Smooth muscle cell (in vitro differentiated cells): ENCODE measurements around the gene RFX4. TPM values are rescaled to one million over a fixed set of nuclear protein-coding genes. Genes with fewer than 3 reads are reported as not detected.

Experiments used
- DNase-seq: peaks from one replicate; lab custom pipeline; 2025; ENCODE audit not compliant: unreplicated experiment; lab: John Stamatoyannopoulos, UW
- H2AFZ ChIP-seq: fragments of 200-600 bp; sonication (generic); 2 replicates; pipeline ENCODE4 v1.6.0; 2016; ENCODE audit warnings: antibody characterized with exemption, low read depth, mild to moderate bottlenecking
- H3F3A ChIP-seq: fragments of 200-600 bp; sonication (generic); 2 replicates; pipeline ENCODE4 v1.6.0; 2017; ENCODE audit warnings: antibody characterized with exemption, low read depth
- H3K27ac ChIP-seq: fragments of 200-600 bp; sonication (generic); 2 replicates; pipeline ENCODE4 v1.5.1; 2016; ENCODE audit warnings: low read depth, mild to moderate bottlenecking
- H3K27me3 ChIP-seq: fragments of 200-600 bp; sonication (generic); 2 replicates; pipeline ENCODE4 v1.6.1; 2016; ENCODE audit warnings: low read depth, mild to moderate bottlenecking
- H3K36me3 ChIP-seq: fragments of 200-600 bp; sonication (generic); 2 replicates; pipeline ENCODE4 v1.5.1; 2016; ENCODE audit warnings: low read depth
- H3K4me1 ChIP-seq: fragments of 200-600 bp; sonication (generic); 2 replicates; pipeline ENCODE4 v1.5.1; 2016; ENCODE audit warnings: low read depth
- H3K4me2 ChIP-seq: fragments of 200-600 bp; sonication (generic); 2 replicates; pipeline ENCODE4 v1.6.0; 2016; ENCODE audit warnings: mild to moderate bottlenecking
- H3K4me3 ChIP-seq: fragments of 200-600 bp; sonication (generic); 2 replicates; pipeline ENCODE4 v1.5.1; 2016; ENCODE audit warnings: mild to moderate bottlenecking
- H3K79me2 ChIP-seq: fragments of 200-600 bp; sonication (generic); 2 replicates; pipeline ENCODE4 v1.6.0; 2016; ENCODE audit warnings: low read depth, mild to moderate bottlenecking
- H3K9ac ChIP-seq: fragments of 200-600 bp; sonication (generic); 2 replicates; pipeline ENCODE4 v1.6.0; 2016; ENCODE audit warnings: low read depth
- H3K9me3 ChIP-seq: fragments of 200-600 bp; sonication (generic); replicated peaks from 2 replicates; pipeline ENCODE4 v1.5.1; 2016; ENCODE audit warnings: low read depth
- H4K20me1 ChIP-seq: fragments of 200-600 bp; sonication (generic); 2 replicates; pipeline ENCODE4 v1.6.0; 2016; ENCODE audit warnings: low read depth
- CTCF ChIP-seq: fragments of 200-600 bp; sonication (generic); IDR thresholded peaks from 2 replicates; pipeline ENCODE4 v1.5.1; 2017; ENCODE audit warnings: borderline replicate concordance, mild to moderate bottlenecking, antibody characterized with exemption; ENCODE audit not compliant: insufficient read depth, poor library complexity, severe bottlenecking
- WGBS: methylation state at CpG from one replicate; pipeline ENCODE4 v1.1.7; 2016; ENCODE audit warnings: low lambda C conversion rate; 5-methylcytosine and 5-hydroxymethylcytosine counted together
- polyA plus RNA-seq: library from polyadenylated mRNA; unstranded; fragments of >200 nt; fragmentation: Nextera tagmentation; extraction: Ambion mirVana; gene quantifications from 2 replicates; pipeline ENCODE4 v1.2.1, GENCODE V29; 2016
- total RNA-seq: library from RNA; depleted of rRNA; stranded (reverse); fragments of >200 nt; gene quantifications from 2 replicates; pipeline ENCODE4 v1.2.3, GENCODE V29; 2014

RFX4 gene
- total and polyA plus RNA-seq, 2 experiments from 2014 or later = not detected

- H2AFZ ChIP-seq = no peak overlapping the region
- no peak for DNase-seq
- H3K9ac ChIP-seq = no peak overlapping the region
- no peak for TF ChIP-seq CTCF
- no peaks in the 10 kb centered on the region for H3K79me2 ChIP-seq
- H4K20me1 ChIP-seq = no peaks in the 10 kb centered on the region
- H3K4me2 ChIP-seq = no peak overlapping the region
- no peaks in the 10 kb centered on the region for H3K9me3 ChIP-seq
- H3K36me3 ChIP-seq = no peaks in the 10 kb centered on the region
- no peaks in the 10 kb centered on the region for H3F3A ChIP-seq
- H3K4me1 ChIP-seq = no peaks in the 10 kb centered on the region
- peaks cover 7% of the 10 kb centered on the region for H3K27me3 ChIP-seq
- H3K4me3 ChIP-seq = no peak overlapping the region
- H3K27ac ChIP-seq = no peak overlapping the region
- WGBS = 84% methylated on average over 2 of the region's 2 CpGs
These were observed 49.0 kb downstream of the RFX4 start for GRCh38 chr12:106631797-106632196.

- DNase-seq = no peak
- Histone ChIP-seq H3K4me1 (no peaks in the 10 kb centered on the region), H3K9me3 (no peaks in the 10 kb centered on the region), H4K20me1 (no peaks in the 10 kb centered on the region), H3K27ac (no peak overlapping the region), H3K4me3 (no peak overlapping the region), H3K36me3 (no peaks in the 10 kb centered on the region), H3K27me3 (peaks cover 7% of the 10 kb centered on the region), H2AFZ (no peak overlapping the region), H3K79me2 (no peaks in the 10 kb centered on the region), H3K4me2 (peak overlapping the region; percentile 36), H3K9ac (no peak overlapping the region), H3F3A (no peaks in the 10 kb centered on the region)
- TF ChIP-seq CTCF = no peak
- 69% methylated on average over 7 of the region's 7 CpGs for WGBS
These were observed 50.1 kb downstream of the RFX4 start for GRCh38 chr12:106632797-106633450.

- Histone ChIP-seq H3K4me2 (peak overlapping the region; percentile 36), H4K20me1 (no peaks in the 10 kb centered on the region), H3K4me1 (no peaks in the 10 kb centered on the region), H3K9ac (no peak overlapping the region), H3K36me3 (no peaks in the 10 kb centered on the region), H3K79me2 (no peaks in the 10 kb centered on the region), H3K4me3 (no peak overlapping the region), H3K27me3 (peaks cover 7% of the 10 kb centered on the region), H2AFZ (no peak overlapping the region), H3K9me3 (no peaks in the 10 kb centered on the region), H3K27ac (no peak overlapping the region), H3F3A (no peaks in the 10 kb centered on the region)
- no peak for DNase-seq
- TF ChIP-seq CTCF = no peak
- WGBS = 92% methylated on average over 1 of the region's 1 CpG
These were observed 50.6 kb downstream of the RFX4 start for GRCh38 chr12:106633451-106633823.

GRCh38 chr12:106634206-106634605, 51.4 kb downstream of the RFX4 start:
- no peak overlapping the region for H3K4me3 ChIP-seq
- H3K27ac ChIP-seq = no peak overlapping the region
- peaks cover 7% of the 10 kb centered on the region for H3K27me3 ChIP-seq
- H3F3A ChIP-seq = no peaks in the 10 kb centered on the region
- no peaks in the 10 kb centered on the region for H4K20me1 ChIP-seq
- no peak overlapping the region for H3K9ac ChIP-seq
- H3K4me2 ChIP-seq = no peak overlapping the region
- no peak for TF ChIP-seq CTCF
- no peaks in the 10 kb centered on the region for H3K4me1 ChIP-seq
- DNase-seq = no peak
- H3K36me3 ChIP-seq = no peaks in the 10 kb centered on the region
- 78% methylated on average over 7 of the region's 7 CpGs for WGBS
- no peaks in the 10 kb centered on the region for H3K9me3 ChIP-seq
- H2AFZ ChIP-seq = no peak overlapping the region
- no peaks in the 10 kb centered on the region for H3K79me2 ChIP-seq
